GM12878 (cell line): ENCODE measurements around the gene WWTR1. TPM values are rescaled to one million over a fixed set of nuclear protein-coding genes. Genes with fewer than 3 reads are reported as not detected.

ENCODE experiments used
- ATAC-seq: fragments of 200-7000 bp; cut with Tn5 transposase; 3 replicates; pipeline ENCODE4 v1.9.1; 2020; ENCODE audit warnings: mild to moderate bottlenecking, moderate library complexity
- BruUV-seq: library from RNA; stranded (reverse); fragments of 400-500 nt; replicated peaks from 2 replicates; lab custom pipeline; 2021; lab: Mats Ljungman, UMichigan
- CTCF ChIA-PET: fragments of 300-600 bp; sonication (Branson Sonifier 250); formaldehyde crosslinking; extraction: SDS; loops from one replicate; lab custom pipeline; 2021; ENCODE audit warnings: inconsistent platforms; lab: Yijun Ruan, JAX
- POLR2A ChIA-PET: fragments of 350-600 bp; formaldehyde crosslinking; extraction: SDS; loops from one replicate; lab custom pipeline; 2021; ENCODE audit warnings: inconsistent platforms; lab: Charles Lee
- RAD21 ChIA-PET: fragments of 300-600 bp; sonication (Branson Sonifier 250); formaldehyde crosslinking; loops from one replicate; lab custom pipeline; 2023; ENCODE audit warnings: antibody characterized with exemption; ENCODE audit not compliant: unreplicated experiment; lab: Charles Lee
- SMC1A ChIA-PET: fragments of 300-600 bp; sonication (Branson Sonifier 250); formaldehyde crosslinking; loops from one replicate; lab custom pipeline; 2023; ENCODE audit not compliant: unreplicated experiment, uncharacterized antibody; lab: Charles Lee
- DNase-seq: peaks from one replicate; pipeline ENCODE4 v3.0.0-alpha.2; 2011; ENCODE audit warnings: low read depth, low spot score
- FAIRE-seq: peaks from 3 replicates; lab custom pipeline; 2011; peaks lifted over from hg19 to GRCh38; lab: Jason Lieb, UNC
- H2AFZ ChIP-seq: 2 replicates; pipeline ENCODE4 v1.6.0; 2011; ENCODE audit warnings: low read depth, low read length, control low read depth; ENCODE audit not compliant: control insufficient read depth
- H3K27ac ChIP-seq: 2 replicates; pipeline ENCODE4 v1.5.1; 2011; ENCODE audit warnings: control low read depth; ENCODE audit not compliant: control insufficient read depth, insufficient read depth
- H3K27me3 ChIP-seq, 2 experiments: replicated peaks in 1 of 2; 2 replicates each; pipeline versions ENCODE4 v1.6.0 to v1.6.1; 2011; ENCODE audit warnings: low read length in 1 of 2; ENCODE audit not compliant: control insufficient read depth in 2 of 2, insufficient read depth in 2 of 2
- H3K36me3 ChIP-seq, 2 experiments: 2 replicates each; pipeline ENCODE4 v1.5.1; 2011; ENCODE audit warnings: low read length in 1 of 2; ENCODE audit not compliant: control insufficient read depth in 2 of 2, insufficient read depth in 2 of 2
- H3K4me1 ChIP-seq: 2 replicates; pipeline ENCODE4 v1.6.1; 2011; ENCODE audit warnings: mild to moderate bottlenecking, low read length, moderate library complexity, mixed read lengths; ENCODE audit not compliant: control insufficient read depth, insufficient read depth
- H3K4me2 ChIP-seq: 2 replicates; pipeline ENCODE4 v1.6.0; 2011; ENCODE audit warnings: control low read depth; ENCODE audit not compliant: control insufficient read depth, insufficient read depth
- H3K4me3 ChIP-seq: fragments of 200-600 bp; sonication (generic); 2 replicates; pipeline ENCODE4 v1.5.1; 2016
- H3K79me2 ChIP-seq: 2 replicates; pipeline ENCODE4 v1.6.0; 2011; ENCODE audit warnings: low read length; ENCODE audit not compliant: control insufficient read depth, insufficient read depth
- H3K9ac ChIP-seq: 2 replicates; pipeline ENCODE4 v1.8.0; 2011; ENCODE audit warnings: low read length, control low read depth, mixed read lengths; ENCODE audit not compliant: control insufficient read depth, insufficient read depth
- H3K9me3 ChIP-seq: replicated peaks from 3 replicates; pipeline ENCODE4 v1.5.1; 2011; ENCODE audit warnings: mild to moderate bottlenecking, low read length; ENCODE audit not compliant: control insufficient read depth, insufficient read depth
- H4K20me1 ChIP-seq: 2 replicates; pipeline ENCODE4 v1.6.0; 2011; ENCODE audit not compliant: control insufficient read depth, insufficient read depth
- CHD2 ChIP-seq: IDR thresholded peaks from 2 replicates; pipeline ENCODE4 v1.6.1; 2011; ENCODE audit warnings: low read depth, low read length, improper control_type of control experiment, borderline replicate concordance
- CUX1 ChIP-seq: IDR thresholded peaks from 2 replicates; pipeline ENCODE4 v1.6.1; 2012; ENCODE audit warnings: improper control_type of control experiment, low read depth, low read length; ENCODE audit not compliant: insufficient replicate concordance
- JUNB ChIP-seq: IDR thresholded peaks from 2 replicates; pipeline ENCODE4 v1.6.1; 2016; ENCODE audit warnings: antibody characterized with exemption, mild to moderate bottlenecking
- KDM1A ChIP-seq: fragments of 200-600 bp; sonication (generic); IDR thresholded peaks from 2 replicates; pipeline ENCODE4 v1.6.1; 2016; ENCODE audit warnings: borderline replicate concordance
- MLLT1 ChIP-seq: fragments of 450-650 bp; IDR thresholded peaks from 2 replicates; pipeline ENCODE4 v1.6.1; 2016; ENCODE audit warnings: mild to moderate bottlenecking
- MYB ChIP-seq: fragments of 150-350 bp; IDR thresholded peaks from 2 replicates; pipeline ENCODE4 v1.6.1; 2014; ENCODE audit warnings: mild to moderate bottlenecking, low read depth, low read length, borderline replicate concordance
- NFXL1 ChIP-seq: fragments of 450-650 bp; IDR thresholded peaks from 2 replicates; pipeline ENCODE4 v1.6.1; 2017; ENCODE audit warnings: antibody characterized with exemption, mild to moderate bottlenecking, borderline replicate concordance
- PAX8 ChIP-seq: fragments of 450-650 bp; IDR thresholded peaks from 2 replicates; pipeline ENCODE4 v1.6.1; 2017; ENCODE audit warnings: mild to moderate bottlenecking, moderate library complexity
- RAD51 ChIP-seq: fragments of 450-650 bp; IDR thresholded peaks from 2 replicates; pipeline ENCODE4 v1.6.1; 2016; ENCODE audit warnings: moderate library complexity, mild to moderate bottlenecking, inconsistent platforms
- SMAD5 ChIP-seq: IDR thresholded peaks from 2 replicates; pipeline ENCODE4 v1.6.1; 2016; ENCODE audit warnings: antibody characterized with exemption, low read depth
- SP1 ChIP-seq: IDR thresholded peaks from one replicate; pipeline ENCODE4 v1.6.1; 2011; ENCODE audit warnings: low read depth, low read length
- USF1 ChIP-seq: IDR thresholded peaks from 2 replicates; pipeline ENCODE4 v1.6.1; 2011; ENCODE audit warnings: borderline replicate concordance, low read depth, mild to moderate bottlenecking, moderate library complexity, mixed read lengths, low read length; ENCODE audit not compliant: insufficient read depth; ENCODE audit errors: extremely low read length
- ZNF24 ChIP-seq: fragments of 450-650 bp; IDR thresholded peaks from 2 replicates; pipeline ENCODE4 v1.6.1; 2017; ENCODE audit warnings: antibody characterized with exemption, mild to moderate bottlenecking
- WGBS: methylation state at CpG from one replicate; pipeline ENCODE4 v1.1.6; 2016; ENCODE audit warnings: low lambda C conversion rate; ENCODE audit not compliant: insufficient replicate concordance, insufficient coverage; ENCODE audit errors: missing lambda C conversion rate; 5-methylcytosine and 5-hydroxymethylcytosine counted together
- in situ Hi-C: fragments of 300-500 bp; cut with MboI; formaldehyde crosslinking; loops from 9 replicates; pipeline ENCODE4 v1.14.3; 2018; ENCODE audit warnings: mixed read lengths
- intact Hi-C: fragments of 100-400 bp; cut with micrococcal nuclease; formaldehyde crosslinking; loops from one replicate; pipeline ENCODE4 v1.14.2; 2022; ENCODE audit not compliant: unreplicated experiment
- polyA plus RNA-seq, 11 experiments: library from polyadenylated mRNA; depleted of rRNA in 4 of 11; unstranded in 6 of 11; stranded (reverse) in 5 of 11; fragments of >200 nt; fragmentation: Nextera tagmentation in 4 of 11; fragmentation: Illumina TruSeq in 1 of 11; extraction: Ambion mirVana in 4 of 11; extraction: Trizol in 1 of 11; gene quantifications; 1 replicate in 1 of 11; 2 replicates in 10 of 11; pipeline versions ENCODE4 v1.2.1 to v1.2.3, GENCODE V29; 2011 to 2016; ENCODE audit warnings: inconsistent platforms in 2 of 11, missing spikeins in 2 of 11, low read depth in 1 of 11
- total RNA-seq, 4 experiments: library from RNA; depleted of rRNA in 3 of 4; stranded (reverse); fragments of >200 nt in 3 of 4; fragmentation: Illumina TruSeq in 1 of 4; extraction: Trizol in 1 of 4; gene quantifications; 2 replicates each; pipeline versions ENCODE4 v1.2.1 to v1.2.3, GENCODE V29; 2013 to 2021

WWTR1 gene
- total and polyA plus RNA-seq, 10 of the 15 experiments (the other 5 are each of a cell fraction or from before 2014, with no cell fraction given) = 2.5 to 18.5 (median 5.8) TPM

DNA sequence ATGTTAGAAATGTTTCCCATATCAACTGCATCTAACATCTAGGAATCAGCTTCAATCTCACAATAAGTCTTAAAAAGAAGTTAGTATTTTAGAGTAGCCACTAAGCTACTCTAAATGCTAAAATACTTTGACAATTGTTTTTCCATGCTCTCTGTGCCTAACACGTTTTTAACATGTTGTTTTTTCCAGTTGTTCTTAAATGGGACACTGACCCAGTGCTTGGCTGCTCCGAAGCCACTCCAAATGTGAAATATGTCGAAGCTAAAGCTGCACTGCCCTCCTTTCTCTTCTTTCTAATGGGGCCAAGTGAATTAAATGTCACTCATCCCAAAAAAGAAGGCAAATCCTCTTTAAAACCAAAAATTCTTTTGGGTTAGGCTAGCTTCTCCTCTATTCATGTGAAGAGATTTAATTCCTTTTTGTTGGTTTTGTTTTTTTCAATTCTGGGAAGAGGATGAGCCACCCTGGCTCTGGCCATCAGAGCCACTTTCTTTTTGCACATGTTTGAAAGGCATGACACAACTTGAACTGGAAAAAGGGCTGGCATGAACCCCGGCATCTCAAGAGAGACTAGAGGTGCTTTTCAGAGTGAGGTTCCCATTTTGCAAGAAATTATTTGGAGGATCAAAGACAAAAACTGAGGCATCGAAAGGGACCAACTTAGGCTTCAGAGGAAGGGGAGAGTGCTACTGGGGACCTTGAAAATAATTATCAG lies 73.7 kb downstream of the WWTR1 start:
- intact Hi-C loops (loop anchor here (5.0 kb wide), 1 partner anchor 38 kb away; no protein-coding TSS in a partner anchor), in situ Hi-C loops (loop anchor here (25.0 kb wide), 1 partner anchor 1272 kb away; no protein-coding TSS in a partner anchor)
- H3K4me1 ChIP-seq = peaks cover 64% of the 10 kb centered on the region
- DNase-seq (no peak), FAIRE-seq (no peak), ATAC-seq (no peak)
- ChIA-PET SMC1A (interaction anchor here (0.7 to 7.2 kb wide), 8 partner anchors 9 to 133 kb away, joined by 3 to 197 read pairs (median 4); partner anchors contain the start of gene WWTR1), RAD21 (interaction anchor here (0.7 to 6.5 kb wide), 7 partner anchors 9 to 74 kb away, joined by 3 to 77 read pairs (median 21); partner anchors contain the start of gene WWTR1), POLR2A (interaction anchor here (0.6 to 8.3 kb wide), 8 partner anchors 11 to 74 kb away, joined by 3 to 87 read pairs (median 6); partner anchors contain the start of gene WWTR1), CTCF (interaction anchor here (1.0 to 12.3 kb wide), 9 partner anchors 14 to 141 kb away, joined by 3 to 147 read pairs (median 5); partner anchors contain the start of gene WWTR1)
- peak overlapping the region; percentile 79 for H3K4me2 ChIP-seq
- no peak overlapping the region for H3K9ac ChIP-seq
- H3K36me3 ChIP-seq = no peaks in the 10 kb centered on the region
- no peak overlapping the region for H2AFZ ChIP-seq
- no TSS peak for BruUV-seq
- no peaks in the 10 kb centered on the region for H3K27me3 ChIP-seq
- H3K79me2 ChIP-seq = peaks cover 5% of the 10 kb centered on the region
- TF ChIP-seq MYB (no peak), NFXL1 (no peak), ZNF24 (no peak), RAD51 (no peak), SMAD5 (no peak), CHD2 (no peak), PAX8 (no peak), USF1 (no peak), SP1 (no peak), JUNB (no peak), MLLT1 (no peak), CUX1 (no peak), KDM1A (no peak)
- no peaks in the 10 kb centered on the region for H4K20me1 ChIP-seq
- no peak overlapping the region for H3K4me3 ChIP-seq
- no peaks in the 10 kb centered on the region for H3K9me3 ChIP-seq
- peak overlapping the region; percentile 70 for H3K27ac ChIP-seq
- WGBS = 76% methylated on average over 5 of the region's 5 CpGs
